NCI-H146 (cell line): ENCODE measurements around the gene NTN1.

ENCODE experiments used
- DNase-seq: peaks from one replicate; lab custom pipeline; 2025; lab: John Stamatoyannopoulos, UW

Gene NTN1

GRCh38 chr17:9037736-9038135 lies 16.4 kb downstream of the NTN1 start:
- no peak for DNase-seq

GRCh38 chr17:9038380-9038779 lies 17.1 kb downstream of the NTN1 start:
- DNase-seq, result no peak

- no peak for DNase-seq
These were observed 23.6 kb downstream of the NTN1 start for GRCh38 chr17:9044772-9045463.

- no peak for DNase-seq
These were observed 29.6 kb downstream of the NTN1 start for GRCh38 chr17:9050801-9051401.

GRCh38 chr17:9051561-9051960 lies 30.3 kb downstream of the NTN1 start:
- no peak for DNase-seq

- no peak for DNase-seq
These were observed 31.6 kb downstream of the NTN1 start for GRCh38 chr17:9052921-9053320.

GRCh38 chr17:9053406-9053805 lies 32.1 kb downstream of the NTN1 start:
- no peak for DNase-seq

GRCh38 chr17:9054126-9054975 lies 33.0 kb downstream of the NTN1 start:
- DNase-seq, result no peak

GRCh38 chr17:9055281-9055680 lies 34.0 kb downstream of the NTN1 start:
- no peak for DNase-seq

GRCh38 chr17:9056566-9056965 lies 35.3 kb downstream of the NTN1 start:
- DNase-seq, result no peak

- peak; percentile 63 for DNase-seq
These were observed 36.0 kb downstream of the NTN1 start for GRCh38 chr17:9057310-9057709.

- no peak for DNase-seq
These were observed 41.1 kb downstream of the NTN1 start for GRCh38 chr17:9062399-9062902.

- DNase-seq, result no peak
These were observed 43.1 kb downstream of the NTN1 start for GRCh38 chr17:9064311-9064834.

- no peak for DNase-seq
These were observed 49.7 kb downstream of the NTN1 start for GRCh38 chr17:9071016-9071415.

GRCh38 chr17:9071811-9072498 lies 50.6 kb downstream of the NTN1 start:
- no peak for DNase-seq

- DNase-seq, result no peak
These were observed 51.5 kb downstream of the NTN1 start for GRCh38 chr17:9072696-9073339.

- DNase-seq, result no peak
These were observed 52.8 kb downstream of the NTN1 start for GRCh38 chr17:9074131-9074530.

- DNase-seq, result no peak
These were observed 58.3 kb downstream of the NTN1 start for GRCh38 chr17:9079461-9080103.

- no peak for DNase-seq
These were observed 59.1 kb downstream of the NTN1 start for GRCh38 chr17:9080296-9080914.

- no peak for DNase-seq
These were observed 59.7 kb downstream of the NTN1 start for GRCh38 chr17:9080983-9081382.

GRCh38 chr17:9086577-9086976 lies 65.3 kb downstream of the NTN1 start:
- DNase-seq, result no peak
